ENCODE data around the gene RAI14. TPM values are rescaled to one million over a fixed set of nuclear protein-coding genes. Genes with fewer than 3 reads are reported as not detected.
"Not testable (repeated sequence)": the region's sequence is repeated elsewhere in the genome, so short reads cannot be mapped to it uniquely, and the experiment has no call there.

Gene RAI14
- total RNA-seq, 1 donor from 2014 or later = 7.1 TPM

- no peak for ATAC-seq
- intact Hi-C loops (cut with micrococcal nuclease) = no loop called here
- DNase-seq = no peak
These were observed 130.9 kb downstream of the RAI14 start for GRCh38 chr5:34787035-34787434.

- DNase-seq = no peak
- intact Hi-C loops (cut with micrococcal nuclease) = no loop called here
- peak; percentile 54 for ATAC-seq
These were observed 132.9 kb downstream of the RAI14 start for GRCh38 chr5:34789021-34789531.

GRCh38 chr5:34789639-34790038 lies 133.5 kb downstream of the RAI14 start:
- ATAC-seq = no peak
- intact Hi-C loops (cut with micrococcal nuclease) = no loop called here
- no peak for DNase-seq

GRCh38 chr5:34790069-34790468 lies 133.9 kb downstream of the RAI14 start:
- intact Hi-C loops (cut with micrococcal nuclease) = no loop called here
- ATAC-seq (no peak), DNase-seq (no peak)

- intact Hi-C loops (cut with micrococcal nuclease) = no loop called here
- DNase-seq = no peak
These were observed 135.7 kb downstream of the RAI14 start for GRCh38 chr5:34791761-34792244.

GRCh38 chr5:34802834-34803563 lies 146.9 kb downstream of the RAI14 start:
- DNase-seq (no peak), ATAC-seq (no peak)
- intact Hi-C loops (cut with micrococcal nuclease) = no loop called here

More at GRCh38 chr5:34791761-34792244, 135.7 kb downstream of the RAI14 start:
- ATAC-seq = peak; percentile 56

- no peak for ATAC-seq
- intact Hi-C loops (cut with micrococcal nuclease) = no loop called here
These were observed 148.0 kb downstream of the RAI14 start for GRCh38 chr5:34803974-34804732.

GRCh38 chr5:34804913-34805312 lies 148.8 kb downstream of the RAI14 start:
- intact Hi-C loops (cut with micrococcal nuclease) = no loop called here
- no peak for DNase-seq
- ATAC-seq = no peak

More at GRCh38 chr5:34803974-34804732, 148.0 kb downstream of the RAI14 start:
- no peak for DNase-seq

- DNase-seq (no peak), ATAC-seq (no peak)
- intact Hi-C loops (cut with micrococcal nuclease) = no loop called here
These were observed 150.4 kb downstream of the RAI14 start for GRCh38 chr5:34806532-34806931.

GRCh38 chr5:34811706-34812105 lies 155.6 kb downstream of the RAI14 start:
- no peak for DNase-seq
- no peak for ATAC-seq
- intact Hi-C loops (cut with micrococcal nuclease) = no loop called here

- ATAC-seq (no peak), DNase-seq (no peak)
- intact Hi-C loops (cut with micrococcal nuclease) = no loop called here
These were observed 157.4 kb downstream of the RAI14 start for GRCh38 chr5:34813509-34813908.

GRCh38 chr5:34817558-34818351 lies 161.6 kb downstream of the RAI14 start:
- intact Hi-C loops (cut with micrococcal nuclease) = no loop called here
- ATAC-seq = no peak
- no peak for DNase-seq

GRCh38 chr5:34818717-34819116 lies 162.6 kb downstream of the RAI14 start:
- intact Hi-C loops (cut with micrococcal nuclease) = no loop called here
- ATAC-seq = no peak
- no peak for DNase-seq

GRCh38 chr5:34820593-34820992 lies 164.5 kb downstream of the RAI14 start:
- intact Hi-C loops (cut with micrococcal nuclease) = no loop called here
- no peak for DNase-seq
- no peak for ATAC-seq

- ATAC-seq (no peak), DNase-seq (no peak)
- intact Hi-C loops (cut with micrococcal nuclease) = no loop called here
These were observed 167.0 kb downstream of the RAI14 start for GRCh38 chr5:34822956-34823715.

GRCh38 chr5:34826347-34826746 lies 170.2 kb downstream of the RAI14 start:
- no peak for ATAC-seq
- intact Hi-C loops (cut with micrococcal nuclease) = no loop called here

GRCh38 chr5:34827588-34828506 lies 171.7 kb downstream of the RAI14 start:
- DNase-seq = no peak
- no peak for ATAC-seq
- intact Hi-C loops (cut with micrococcal nuclease) = no loop called here

More at GRCh38 chr5:34826347-34826746, 170.2 kb downstream of the RAI14 start:
- DNase-seq = no peak

GRCh38 chr5:34830827-34831226 lies 174.7 kb downstream of the RAI14 start:
- intact Hi-C loops (cut with micrococcal nuclease); ATAC-seq; DNase-seq: not testable (repeated sequence)
